ENCODE measurements around the gene MT2A. TPM values are rescaled to one million over a fixed set of nuclear protein-coding genes. Genes with fewer than 3 reads are reported as not detected.

Gene MT2A
- total RNA-seq, 4 donors from 2014 or later: 250 to 1,131 (median 795) TPM

DNA sequence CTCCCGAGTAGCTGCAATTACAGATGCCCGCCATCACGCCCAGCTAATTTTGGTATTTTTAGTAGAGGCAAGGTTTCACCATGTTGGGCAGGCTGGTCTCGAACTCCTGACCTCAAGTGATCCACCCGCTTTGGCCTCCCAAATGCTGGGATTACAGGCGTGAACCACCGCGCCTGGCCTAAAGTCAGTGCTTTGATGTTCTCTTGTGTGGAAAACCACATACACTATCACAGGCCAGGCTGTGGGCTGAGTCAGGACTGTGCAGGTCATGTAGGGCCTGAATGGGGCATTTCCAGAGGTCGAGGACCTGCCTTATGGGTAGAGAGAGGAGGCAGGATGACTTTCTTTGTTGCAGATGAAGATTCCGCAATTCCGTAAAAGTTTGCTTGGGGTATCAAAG is 24.1 kb upstream of the MT2A start:
- TF ChIP-seq CTCF (IDR thresholded peaks at IDR 0.05 in 4 of 5, conservative IDR thresholded peaks at IDR 0.05 in 1 of 5) (no peak), POLR2A (IDR thresholded peaks at IDR 0.05) (no peak)
- DNase-seq: no peak
- H3K4me3 ChIP-seq: no peak overlapping the region
- ATAC-seq: no peak
- H3K9me3 ChIP-seq: no peaks in the 10 kb centered on the region
- intact Hi-C loops (cut with DNase I; ENCODE audit: low total_unique reads): no loop called here
- in situ Hi-C loops (cut with MboI; ENCODE audit: low sequenced_read_pairs in 4 of 4): no loop called here
- H3K27ac ChIP-seq: no peak overlapping the region
- no peaks in the 10 kb centered on the region for H3K4me1 ChIP-seq
- no peaks in the 10 kb centered on the region for H3K27me3 ChIP-seq
- no peaks in the 10 kb centered on the region for H3K36me3 ChIP-seq

DNA sequence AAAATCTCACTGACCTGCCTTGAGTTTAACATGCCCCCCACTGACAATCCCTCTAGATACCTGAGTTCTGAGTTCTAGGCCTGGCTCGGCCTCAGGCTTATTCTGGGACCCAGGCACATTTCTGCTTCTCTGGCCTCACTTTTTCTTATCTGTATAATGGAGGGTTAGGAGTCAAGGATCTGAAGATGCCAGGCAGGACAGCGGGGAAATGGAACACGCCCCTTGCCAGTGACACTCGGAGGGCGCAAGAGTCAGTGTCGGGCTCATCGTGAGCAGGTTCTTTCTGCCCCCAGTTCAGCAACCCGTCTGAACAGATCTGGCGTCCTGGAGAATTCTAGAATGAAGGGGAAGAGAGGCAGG is 19.6 kb upstream of the MT2A start:
- Histone ChIP-seq H3K4me3 (peak overlapping the region; percentile 19 to 57 (median 48)), H3K27me3 (peaks cover 0 to 8% (median 4%) of the 10 kb centered on the region in 3 donors), H3K36me3 (no peaks in the 10 kb centered on the region), H3K27ac (no peak overlapping the region), H3K4me1 (peaks cover 4 to 6% of the 10 kb centered on the region in 2 donors), H3K9me3 (no peaks in the 10 kb centered on the region)
- ATAC-seq: no peak
- intact Hi-C loops (cut with DNase I; ENCODE audit: low total_unique reads) (no loop called here), in situ Hi-C loops (cut with MboI; ENCODE audit: low sequenced_read_pairs in 4 of 4) (no loop called here)
- no peak for TF ChIP-seq POLR2A (IDR thresholded peaks at IDR 0.05)
- TF ChIP-seq CTCF (IDR thresholded peaks at IDR 0.05 in 4 of 5, conservative IDR thresholded peaks at IDR 0.05 in 1 of 5): no peak
- no peak for DNase-seq

GRCh38 chr16:56589141-56590039 is 19.0 kb upstream of the MT2A start, which contains the start of gene MT3:
Gene MT3 (plus strand): TSS chr16:56589528. CDS start chr16:56589591, 63 bp downstream.
- intact Hi-C loops (cut with DNase I; ENCODE audit: low total_unique reads) (no loop called here), in situ Hi-C loops (cut with MboI; ENCODE audit: low sequenced_read_pairs in 4 of 4) (loop anchor here in 1 of 4 donors (10.0 kb wide), 1 partner anchor 115 kb away; no protein-coding TSS in a partner anchor)
- peak in 1 of 2 donors; percentile 27 for ATAC-seq

GRCh38 chr16:56591377-56592060 is 16.9 kb upstream of the MT2A start:
- intact Hi-C loops (cut with DNase I; ENCODE audit: low total_unique reads) (no loop called here), in situ Hi-C loops (cut with MboI; ENCODE audit: low sequenced_read_pairs in 4 of 4) (loop anchor here in 1 of 4 donors (10.0 kb wide), 1 partner anchor 113 kb away; no protein-coding TSS in a partner anchor)
- H3K27ac ChIP-seq: no peak overlapping the region
- no peak overlapping the region for H3K4me3 ChIP-seq
- H3K9me3 ChIP-seq: no peaks in the 10 kb centered on the region
- H3K27me3 ChIP-seq: peaks cover 0 to 8% (median 4%) of the 10 kb centered on the region in 3 donors
- H3K4me1 ChIP-seq: peaks cover 4 to 6% of the 10 kb centered on the region in 2 donors
- DNase-seq: no peak
- no peaks in the 10 kb centered on the region for H3K36me3 ChIP-seq
- ATAC-seq: no peak
- TF ChIP-seq CTCF (IDR thresholded peaks at IDR 0.05 in 4 of 5, conservative IDR thresholded peaks at IDR 0.05 in 1 of 5) (no peak), POLR2A (IDR thresholded peaks at IDR 0.05) (no peak)

More at GRCh38 chr16:56589141-56590039, 19.0 kb upstream of the MT2A start, which contains the start of gene MT3:
- H3K27me3 ChIP-seq: peaks cover 0 to 8% (median 4%) of the 10 kb centered on the region in 3 donors
- DNase-seq: no peak
- no peaks in the 10 kb centered on the region for H3K36me3 ChIP-seq
- peak within 1 kb of the TSS; percentile 19 to 57 (median 48) for H3K4me3 ChIP-seq
- no peak within 1 kb of the TSS for H3K27ac ChIP-seq
- peaks cover 4 to 6% of the 10 kb centered on the region in 2 donors for H3K4me1 ChIP-seq
- TF ChIP-seq POLR2A (IDR thresholded peaks at IDR 0.05) (no peak), CTCF (IDR thresholded peaks at IDR 0.05 in 4 of 5, conservative IDR thresholded peaks at IDR 0.05 in 1 of 5) (no peak)
- H3K9me3 ChIP-seq: no peaks in the 10 kb centered on the region

Measured in gastrocnemius medialis (tissue), 4 donors.